ENCODE results near the gene MTHFD1L.

The MTHFD1L gene

DNA sequence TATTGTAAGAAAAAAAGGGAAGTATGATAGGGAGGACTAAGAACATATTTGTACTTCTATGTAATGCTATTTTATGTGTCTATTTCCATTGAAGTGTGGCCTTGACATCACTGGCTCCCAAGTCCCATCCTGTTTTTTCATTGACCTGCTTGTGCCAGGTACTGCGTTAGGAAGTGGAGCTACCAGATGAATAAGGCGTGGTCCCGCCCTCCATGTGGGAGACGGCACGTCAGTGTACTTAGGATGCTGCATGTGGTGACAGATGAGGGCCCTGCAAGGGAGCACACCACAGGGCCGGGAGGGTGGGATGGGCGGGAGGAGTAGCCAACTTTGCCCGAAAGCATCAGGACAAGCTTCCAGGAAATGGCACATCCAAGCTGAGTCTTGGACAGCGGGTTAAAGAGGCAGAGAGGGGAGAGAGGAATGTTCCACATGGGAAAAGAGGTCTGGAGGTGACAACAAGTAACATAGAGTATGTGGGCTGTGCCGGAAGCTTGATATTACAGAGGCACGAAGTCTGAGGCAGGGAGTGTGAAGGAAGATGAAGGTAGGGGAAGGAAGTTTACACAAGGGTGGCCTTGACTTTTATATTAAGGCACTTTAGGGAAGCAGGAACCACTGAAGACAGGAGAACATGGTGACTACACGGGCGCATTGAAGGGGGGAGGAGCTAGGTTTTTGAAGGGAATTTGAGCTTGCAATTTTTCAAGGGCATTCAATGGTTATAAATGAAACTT, 140.6 kb downstream of the MTHFD1L start:
- TF ChIP-seq, protein P1, sequence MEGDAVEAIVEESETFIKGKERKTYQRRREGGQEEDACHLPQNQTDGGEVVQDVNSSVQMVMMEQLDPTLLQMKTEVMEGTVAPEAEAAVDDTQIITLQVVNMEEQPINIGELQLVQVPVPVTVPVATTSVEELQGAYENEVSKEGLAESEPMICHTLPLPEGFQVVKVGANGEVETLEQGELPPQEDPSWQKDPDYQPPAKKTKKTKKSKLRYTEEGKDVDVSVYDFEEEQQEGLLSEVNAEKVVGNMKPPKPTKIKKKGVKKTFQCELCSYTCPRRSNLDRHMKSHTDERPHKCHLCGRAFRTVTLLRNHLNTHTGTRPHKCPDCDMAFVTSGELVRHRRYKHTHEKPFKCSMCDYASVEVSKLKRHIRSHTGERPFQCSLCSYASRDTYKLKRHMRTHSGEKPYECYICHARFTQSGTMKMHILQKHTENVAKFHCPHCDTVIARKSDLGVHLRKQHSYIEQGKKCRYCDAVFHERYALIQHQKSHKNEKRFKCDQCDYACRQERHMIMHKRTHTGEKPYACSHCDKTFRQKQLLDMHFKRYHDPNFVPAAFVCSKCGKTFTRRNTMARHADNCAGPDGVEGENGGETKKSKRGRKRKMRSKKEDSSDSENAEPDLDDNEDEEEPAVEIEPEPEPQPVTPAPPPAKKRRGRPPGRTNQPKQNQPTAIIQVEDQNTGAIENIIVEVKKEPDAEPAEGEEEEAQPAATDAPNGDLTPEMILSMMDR (conservative IDR thresholded peaks at IDR 0.05; ENCODE audit: low read length), result no peak
- no peak overlapping the region for H3K4me3 ChIP-seq (ENCODE audit: low read length)
- DNase-seq (ENCODE audit: low read depth), result no peak

DNA sequence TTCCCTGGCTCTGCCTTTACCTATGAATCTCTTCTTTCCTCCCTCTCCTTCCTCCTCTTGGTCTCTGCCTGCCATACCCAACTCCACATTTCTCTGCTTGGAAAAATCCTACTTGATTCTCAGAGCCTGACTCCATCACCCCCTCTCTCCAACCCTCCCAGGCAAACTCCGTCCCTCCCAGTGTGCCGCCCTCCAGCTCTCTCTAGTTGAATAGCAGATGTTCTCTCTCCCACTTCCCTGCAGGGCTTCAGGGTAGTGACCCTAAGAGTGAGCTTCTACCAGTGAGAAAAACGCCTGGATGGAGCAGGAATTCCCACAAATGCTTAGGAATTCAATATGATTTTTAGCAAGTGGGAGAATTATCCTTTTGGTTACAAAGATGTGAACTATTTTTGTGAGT, 141.6 kb downstream of the MTHFD1L start:
- no peak for DNase-seq (ENCODE audit: low read depth)
- TF ChIP-seq, protein P1 (conservative IDR thresholded peaks at IDR 0.05; ENCODE audit: low read length), result no peak
- no peak overlapping the region for H3K4me3 ChIP-seq (ENCODE audit: low read length)

DNA sequence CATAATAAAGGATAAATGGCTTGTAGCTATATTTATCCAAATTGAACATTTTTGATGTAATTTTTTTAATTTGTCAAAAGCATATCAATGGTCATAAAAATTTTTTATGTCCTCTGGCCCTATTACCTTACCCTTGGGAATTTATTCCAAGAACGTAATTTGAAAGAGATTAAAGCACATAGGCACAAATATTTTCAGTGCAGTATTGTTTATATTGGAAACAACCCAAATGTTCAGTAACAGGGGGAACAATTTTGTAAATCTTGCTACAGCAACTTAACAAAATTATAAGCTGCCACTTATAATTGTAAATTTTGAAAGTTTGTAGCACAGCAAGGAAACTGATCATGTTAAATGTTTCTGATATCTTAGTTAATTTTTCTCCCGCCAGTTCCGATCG, 142.4 kb downstream of the MTHFD1L start:
- no peak overlapping the region for H3K4me3 ChIP-seq (ENCODE audit: low read length)
- DNase-seq (ENCODE audit: low read depth), result no peak
- TF ChIP-seq, protein P1 (conservative IDR thresholded peaks at IDR 0.05; ENCODE audit: low read length), result no peak

DNA sequence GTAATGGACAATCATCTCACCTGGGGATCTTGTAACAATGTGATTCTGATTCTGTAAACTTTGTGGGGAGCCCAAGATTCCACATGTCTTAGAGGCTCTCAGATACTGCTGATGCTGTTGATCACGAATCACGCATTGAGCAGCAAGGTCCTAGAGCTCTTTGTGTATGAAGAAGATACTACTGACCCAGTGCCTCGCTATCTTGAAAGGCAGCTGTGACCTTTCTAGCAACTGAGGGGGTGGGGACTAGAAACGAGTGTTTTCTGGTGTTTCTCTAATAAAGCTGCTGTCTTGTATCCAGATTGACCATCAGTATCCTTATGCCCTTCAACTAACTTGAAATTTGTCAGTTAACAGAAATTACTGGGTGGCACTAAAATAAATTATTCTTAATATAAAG, 142.9 kb downstream of the MTHFD1L start:
- no peak for DNase-seq (ENCODE audit: low read depth)
- TF ChIP-seq, protein P1 (conservative IDR thresholded peaks at IDR 0.05; ENCODE audit: low read length), result no peak
- H3K4me3 ChIP-seq (ENCODE audit: low read length), result no peak overlapping the region

DNA sequence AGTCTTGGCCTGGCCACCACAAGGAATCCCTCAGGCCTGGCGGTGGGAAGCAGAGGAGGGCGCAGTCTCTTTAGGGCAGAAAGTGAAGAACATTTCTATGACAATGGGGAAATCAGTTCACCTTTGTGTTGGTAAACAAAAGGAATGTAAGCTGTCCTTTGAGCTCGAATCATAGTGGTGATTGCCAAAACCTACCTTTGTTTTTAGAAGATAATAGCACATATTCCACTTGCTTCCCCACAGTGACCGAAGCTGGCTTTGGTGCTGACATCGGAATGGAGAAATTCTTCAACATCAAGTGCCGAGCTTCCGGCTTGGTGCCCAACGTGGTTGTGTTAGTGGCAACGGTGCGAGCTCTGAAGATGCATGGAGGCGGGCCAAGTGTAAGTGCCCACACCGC, 144.1 kb downstream of the MTHFD1L start:
- no peak overlapping the region for H3K4me3 ChIP-seq (ENCODE audit: low read length)
- TF ChIP-seq, protein P1 (conservative IDR thresholded peaks at IDR 0.05; ENCODE audit: low read length), result no peak
- no peak for DNase-seq (ENCODE audit: low read depth)

DNA sequence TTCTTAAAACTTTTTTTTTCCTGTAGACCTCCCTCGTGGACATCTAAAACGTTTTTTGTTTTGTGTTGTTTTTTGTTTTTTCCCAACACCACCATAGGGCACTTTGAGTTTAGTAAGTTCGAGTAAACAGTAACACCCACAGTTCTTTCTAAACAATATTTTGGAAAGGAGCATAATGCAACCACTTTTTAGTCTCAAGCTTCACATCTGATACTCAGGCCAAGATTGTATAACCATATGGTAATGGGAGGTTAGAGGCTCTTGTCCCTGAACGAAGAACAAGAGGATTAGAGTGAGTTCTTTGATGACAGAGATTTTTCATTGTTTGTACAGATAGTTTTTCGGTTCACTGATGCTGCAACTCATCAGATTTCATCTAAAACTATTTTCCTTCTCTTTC, 144.6 kb downstream of the MTHFD1L start:
- no peak for DNase-seq (ENCODE audit: low read depth)
- no peak overlapping the region for H3K4me3 ChIP-seq (ENCODE audit: low read length)
- TF ChIP-seq, protein P1 (conservative IDR thresholded peaks at IDR 0.05; ENCODE audit: low read length), result no peak

Measured in AG10803 (cell line).